SH-SY5Y (cell line): ENCODE data around the gene ANAPC1.

Source experiments
- GATA2 ChIP-seq: IDR thresholded peaks from 2 replicates; pipeline ENCODE4 v1.6.1; 2011; ENCODE audit warnings: mild to moderate bottlenecking, low read depth, low read length
- GATA3 ChIP-seq: IDR thresholded peaks from 2 replicates; pipeline ENCODE4 v1.6.1; 2011; ENCODE audit warnings: low read depth, mild to moderate bottlenecking, low read length, moderate library complexity

DNA sequence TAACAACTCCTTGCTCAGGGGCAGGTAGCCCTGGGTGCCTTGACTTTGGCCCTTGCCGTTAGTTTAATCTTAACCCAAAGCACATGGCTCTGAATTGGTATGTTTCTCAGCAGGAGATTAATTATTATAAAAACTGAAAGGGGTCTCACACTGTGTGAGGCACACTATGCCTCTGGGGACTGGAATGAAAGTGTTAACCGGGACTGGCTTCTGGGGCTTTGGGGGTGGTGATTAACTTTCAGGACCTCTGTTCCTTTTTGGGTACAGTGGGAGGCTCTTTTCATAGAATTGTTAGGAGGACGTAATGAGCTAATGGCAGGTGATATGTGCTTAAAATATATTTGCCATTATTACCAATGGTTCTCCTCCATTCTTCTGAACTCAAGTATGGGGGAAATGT is 19.5 kb upstream of the ANAPC1 start:
- TF ChIP-seq GATA2: no peak
- no peak for TF ChIP-seq GATA3
